PC-9 (cell line): ENCODE measurements around the gene PHLDA3.

Experiments used
- CTCF ChIP-seq: fragments of 200-600 bp; sonication (generic); conservative IDR thresholded peaks from 2 replicates; pipeline ENCODE4 v1.6.1; 2017; ENCODE audit warnings: mixed run types, antibody characterized with exemption, mild to moderate bottlenecking, moderate library complexity
- EZH2 ChIP-seq: fragments of 200-600 bp; sonication (generic); IDR thresholded peaks from 2 replicates; pipeline ENCODE4 v1.8.0; 2017; ENCODE audit warnings: antibody characterized with exemption, low read depth

DNA sequence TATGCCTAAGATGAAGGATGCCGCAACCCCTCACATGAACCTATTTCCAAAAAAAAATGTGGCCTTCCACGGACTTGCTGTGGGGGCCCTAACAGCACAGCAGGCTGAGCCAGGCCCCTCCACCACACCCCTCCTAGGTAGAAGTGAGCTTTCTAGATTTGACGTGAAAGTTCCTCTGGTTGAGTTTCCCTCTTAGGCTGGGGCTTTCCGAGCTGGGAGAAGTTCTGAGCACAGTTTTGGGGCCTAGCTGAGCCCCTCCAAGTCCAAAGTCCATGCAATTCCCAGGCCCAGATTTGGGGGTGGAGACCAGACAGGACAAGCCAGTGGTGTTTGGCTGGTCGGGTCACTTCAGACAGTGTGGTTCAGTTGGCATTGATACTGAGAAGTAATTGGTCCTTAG lies 13.8 kb upstream of the PHLDA3 start:
- TF ChIP-seq CTCF: no peak
- TF ChIP-seq EZH2: no peak
